ENCODE measurements around the gene FOXP1. TPM values are rescaled to one million over a fixed set of nuclear protein-coding genes. Genes with fewer than 3 reads are reported as not detected.

The FOXP1 gene
- total RNA-seq, 1 experiment from 2014 or later: 75.3 TPM

GRCh38 chr3:71312461-71312860 is 271.1 kb downstream of the FOXP1 start:
- no peak overlapping the region for H3K4me2 ChIP-seq (ENCODE audit: insufficient read depth, insufficient read length, low read length)
- H3K9ac ChIP-seq (ENCODE audit: extremely low read depth, insufficient read length, low read length): no peak overlapping the region
- H4K20me1 ChIP-seq (ENCODE audit: control insufficient read depth, insufficient read depth, insufficient read length): no peaks in the 10 kb centered on the region
- H2BK12ac ChIP-seq (ENCODE audit: insufficient read length, low read depth, low read length): no peak overlapping the region
- Mint-ChIP-seq H3K4me3 (no peak overlapping the region; a peak in 1 of 5 replicates), H3K27me3 (ENCODE audit: low read depth) (no peaks in the 10 kb centered on the region), H3K9me3 (no peaks in the 10 kb centered on the region), H3K36me3 (ENCODE audit: insufficient read depth in 1 of 3, low read depth in 3 of 3) (no peaks in the 10 kb centered on the region), H3K27ac (no peak overlapping the region), H3K4me1 (peaks cover 35 to 41% of the 10 kb centered on the region in 2 experiments)
- H4K8ac ChIP-seq (replicated peaks; ENCODE audit: insufficient read length, low read depth, low read length): no peak overlapping the region
- no peak for DNase-seq
- H3K23ac ChIP-seq (ENCODE audit: insufficient read length, low read depth, low read length): no peak overlapping the region
- H3K27me3 ChIP-seq (ENCODE audit: insufficient read depth, low read length): no peaks in the 10 kb centered on the region
- H3K4me1 ChIP-seq (ENCODE audit: insufficient read depth, low read length): 0 out of 2 replicates have a peak, but pooled peaks cover 5% of the 10 kb centered on the region
- no peaks in the 10 kb centered on the region for H3K9me3 ChIP-seq (ENCODE audit: control insufficient read depth, low read depth, low read length)
- no peak overlapping the region for H2BK15ac ChIP-seq (ENCODE audit: low read depth, low read length)
- H4K91ac ChIP-seq (ENCODE audit: insufficient read length, low read depth, low read length): no peak overlapping the region
- no peak overlapping the region for H2BK5ac ChIP-seq (ENCODE audit: insufficient read length, low read length)
- no peaks in the 10 kb centered on the region for H3K23me2 ChIP-seq (ENCODE audit: insufficient read length, low read depth, low read length, poor library complexity, severe bottlenecking)
- no peak overlapping the region for H4K5ac ChIP-seq (ENCODE audit: insufficient read length, low read depth, low read length)
- H2AFZ ChIP-seq (ENCODE audit: low read length): no peak overlapping the region
- no peak overlapping the region for H3K18ac ChIP-seq (ENCODE audit: insufficient read length, low read depth, low read length)
- no peaks in the 10 kb centered on the region for H3K79me2 ChIP-seq (ENCODE audit: insufficient read depth, low read length)
- no peak overlapping the region for H2BK20ac ChIP-seq (ENCODE audit: low read depth, low read length, poor library complexity, severe bottlenecking)
- WGBS (ENCODE audit: extremely low coverage, insufficient read length, low lambda C conversion rate): no CpG with 5 or more reads among the region's 5 CpGs
- no peak overlapping the region for H3K27ac ChIP-seq (ENCODE audit: insufficient read length, low read depth, low read length)
- no peak for TF ChIP-seq CTCF (conservative IDR thresholded peaks at IDR 0.05)
- no peak overlapping the region for H3K4ac ChIP-seq (ENCODE audit: low read depth, low read length)
- H3K79me1 ChIP-seq (ENCODE audit: insufficient read depth, low read depth, low read length, poor library complexity, severe bottlenecking): no peaks in the 10 kb centered on the region
- H3K56ac ChIP-seq (ENCODE audit: insufficient read length, low read depth, low read length): no peak overlapping the region
- no peak overlapping the region for H3K14ac ChIP-seq (ENCODE audit: insufficient read depth, low read length)
- H2BK120ac ChIP-seq (ENCODE audit: low read depth, low read length, poor library complexity, severe bottlenecking): no peak overlapping the region
- no peak overlapping the region for H3T11ph ChIP-seq (ENCODE audit: low read length)
- no peak overlapping the region for H2AK5ac ChIP-seq (ENCODE audit: insufficient read length, low read length)

Data from H9 (cell line).